IMR-90 (cell line): ENCODE measurements around the gene ALDH3A2. TPM values are rescaled to one million over a fixed set of nuclear protein-coding genes. Genes with fewer than 3 reads are reported as not detected.

Source experiments
- ATAC-seq: fragments of 200-7000 bp; cut with Tn5 transposase; 2 replicates; pipeline ENCODE4 v1.9.1; 2020; ENCODE audit warnings: low read depth, mild to moderate bottlenecking, moderate library complexity
- BruUV-seq: library from RNA; stranded (reverse); fragments of 400-500 nt; replicated peaks from 2 replicates; lab custom pipeline; 2021; lab: Mats Ljungman, UMichigan
- CTCF ChIA-PET: fragments of 300-600 bp; formaldehyde crosslinking; extraction: SDS; loops from one replicate; lab custom pipeline; 2021; ENCODE audit warnings: antibody characterized with exemption; lab: Yijun Ruan, JAX
- POLR2A ChIA-PET: fragments of 300-600 bp; sonication (Branson Sonifier 250); formaldehyde crosslinking; loops from one replicate; lab custom pipeline; 2022; ENCODE audit warnings: antibody characterized with exemption; ENCODE audit not compliant: unreplicated experiment; lab: Charles Lee
- DNase-seq: peaks from one replicate; pipeline ENCODE4 v3.0.0; 2013
- H2AFZ ChIP-seq: replicated peaks from 2 replicates; pipeline ENCODE3; 2013; ENCODE audit warnings: low read length, mild to moderate bottlenecking; ENCODE audit not compliant: poor library complexity
- H2AK5ac ChIP-seq: 2 replicates; pipeline ENCODE4 v1.6.1; 2013; ENCODE audit warnings: low read depth, low read length, inconsistent platforms
- H2AK9ac ChIP-seq: replicated peaks from 2 replicates; pipeline ENCODE3; 2013; ENCODE audit warnings: mild to moderate bottlenecking, low read depth, low read length, moderate library complexity; ENCODE audit not compliant: poor library complexity
- H2BK120ac ChIP-seq: 2 replicates; pipeline ENCODE4 v1.6.1; 2013; ENCODE audit warnings: low read depth, low read length, inconsistent platforms
- H2BK15ac ChIP-seq: 3 replicates; pipeline ENCODE4 v1.6.1; 2013; ENCODE audit warnings: low read depth, low read length, inconsistent platforms
- H2BK20ac ChIP-seq: 2 replicates; pipeline ENCODE4 v1.6.1; 2013; ENCODE audit warnings: low read depth, mild to moderate bottlenecking, inconsistent platforms, low read length, moderate library complexity
- H2BK5ac ChIP-seq: 2 replicates; pipeline ENCODE4 v1.6.1; 2013; ENCODE audit warnings: mild to moderate bottlenecking, low read depth, low read length, inconsistent platforms; ENCODE audit not compliant: poor library complexity, severe bottlenecking
- H3K14ac ChIP-seq: replicated peaks from 2 replicates; pipeline ENCODE4 v1.6.1; 2013; ENCODE audit warnings: low read depth, low read length, inconsistent platforms
- H3K18ac ChIP-seq: 2 replicates; pipeline ENCODE4 v1.6.1; 2013; ENCODE audit warnings: low read depth, low read length, control low read depth
- H3K23ac ChIP-seq: 2 replicates; pipeline ENCODE4 v1.6.1; 2013; ENCODE audit warnings: low read depth, low read length, inconsistent platforms
- H3K27ac ChIP-seq: 2 replicates; pipeline ENCODE4 v1.5.1; 2013; ENCODE audit warnings: mild to moderate bottlenecking, control low read depth, low read length; ENCODE audit not compliant: insufficient read depth
- H3K27me3 ChIP-seq: 2 replicates; pipeline ENCODE4 v1.6.1; 2013; ENCODE audit warnings: low read length; ENCODE audit not compliant: control insufficient read depth, insufficient read depth
- H3K36me3 ChIP-seq: 2 replicates; pipeline ENCODE4 v1.6.1; 2013; ENCODE audit warnings: low read length, mixed read lengths; ENCODE audit not compliant: control insufficient read depth, insufficient read depth
- H3K4ac ChIP-seq: 2 replicates; pipeline ENCODE4 v1.6.1; 2013; ENCODE audit warnings: low read depth, low read length, inconsistent platforms
- H3K4me1 ChIP-seq: 2 replicates; pipeline ENCODE4 v1.6.1; 2013; ENCODE audit warnings: low read length, mixed read lengths; ENCODE audit not compliant: control insufficient read depth, insufficient read depth
- H3K4me2 ChIP-seq: 2 replicates; pipeline ENCODE4 v1.6.1; 2013; ENCODE audit warnings: low read depth, mild to moderate bottlenecking, control low read depth, low read length, moderate library complexity
- H3K4me3 ChIP-seq: 2 replicates; pipeline ENCODE4 v1.5.1; 2013; ENCODE audit warnings: low read depth, mild to moderate bottlenecking, control low read depth, low read length, moderate library complexity; ENCODE audit not compliant: insufficient read depth
- H3K56ac ChIP-seq: 2 replicates; pipeline ENCODE4 v1.6.1; 2013; ENCODE audit warnings: low read length, inconsistent platforms; ENCODE audit not compliant: insufficient read depth; ENCODE audit errors: extremely low read depth
- H3K79me1 ChIP-seq, 2 experiments: 2 replicates each; pipeline ENCODE4 v1.6.1; 2013; ENCODE audit warnings: low read length in 2 of 2, inconsistent platforms in 1 of 2, low read depth in 1 of 2
- H3K9ac ChIP-seq: 2 replicates; pipeline ENCODE4 v1.6.1; 2013; ENCODE audit warnings: low read depth, low read length, control low read depth
- H3K9me1 ChIP-seq: 2 replicates; pipeline ENCODE4 v1.6.1; 2013; ENCODE audit warnings: low read length, inconsistent platforms; ENCODE audit not compliant: insufficient read depth
- H3K9me3 ChIP-seq: 2 replicates; pipeline ENCODE4 v1.6.1; 2013; ENCODE audit warnings: low read length; ENCODE audit not compliant: control insufficient read depth, insufficient read depth
- H4K20me1 ChIP-seq: 2 replicates; pipeline ENCODE4 v1.6.1; 2013; ENCODE audit warnings: low read length, inconsistent platforms; ENCODE audit not compliant: insufficient read depth
- H4K5ac ChIP-seq: 2 replicates; pipeline ENCODE4 v1.6.1; 2013; ENCODE audit warnings: mild to moderate bottlenecking, low read depth, low read length, control low read depth
- H4K8ac ChIP-seq, 2 experiments: 2 replicates each; pipeline ENCODE4 v1.6.1; 2013; ENCODE audit warnings: low read depth in 2 of 2, low read length in 2 of 2, control low read depth in 1 of 2, inconsistent platforms in 1 of 2
- H4K91ac ChIP-seq: 2 replicates; pipeline ENCODE4 v1.6.1; 2013; ENCODE audit warnings: low read depth, low read length, inconsistent platforms; ENCODE audit not compliant: insufficient read depth
- BHLHE40 ChIP-seq: fragments of 150-350 bp; IDR thresholded peaks from 2 replicates; pipeline ENCODE4 v1.6.1; 2016; ENCODE audit warnings: mild to moderate bottlenecking, low read depth, low read length
- CEBPB ChIP-seq: IDR thresholded peaks from 2 replicates; pipeline ENCODE4 v1.6.1; 2012; ENCODE audit warnings: low read depth, low read length, improper control_type of control experiment
- CHD1 ChIP-seq: IDR thresholded peaks from 2 replicates; pipeline ENCODE4 v1.6.1; 2012; ENCODE audit warnings: low read depth, low read length, improper control_type of control experiment
- CTCF ChIP-seq: conservative IDR thresholded peaks from 2 replicates; pipeline ENCODE4 v1.5.1; 2012; ENCODE audit warnings: mild to moderate bottlenecking, low read depth, low read length, improper control_type of control experiment
- ELK1 ChIP-seq: fragments of 150-350 bp; IDR thresholded peaks from 2 replicates; pipeline ENCODE4 v1.6.1; 2016; ENCODE audit warnings: low read depth, mild to moderate bottlenecking, low read length, moderate library complexity, borderline replicate concordance
- FOS ChIP-seq: fragments of 150-350 bp; IDR thresholded peaks from 2 replicates; pipeline ENCODE4 v1.6.1; 2016; ENCODE audit warnings: low read depth, low read length
- MAFK ChIP-seq: IDR thresholded peaks from 2 replicates; pipeline ENCODE4 v1.6.1; 2012; ENCODE audit warnings: low read depth, low read length, improper control_type of control experiment
- MAZ ChIP-seq: IDR thresholded peaks from 2 replicates; pipeline ENCODE4 v1.6.1; 2012; ENCODE audit warnings: low read depth, mild to moderate bottlenecking, low read length, improper control_type of control experiment, moderate library complexity, borderline replicate concordance
- MXI1 ChIP-seq: IDR thresholded peaks from 2 replicates; pipeline ENCODE4 v1.6.1; 2012; ENCODE audit warnings: low read depth, mild to moderate bottlenecking, low read length, moderate library complexity, borderline replicate concordance
- NFE2L2 ChIP-seq: fragments of 150-350 bp; IDR thresholded peaks from 2 replicates; pipeline ENCODE4 v1.6.1; 2016; ENCODE audit warnings: low read depth, mild to moderate bottlenecking, low read length
- POLR2A ChIP-seq: IDR thresholded peaks from 2 replicates; pipeline ENCODE4 v1.6.1; 2012; ENCODE audit warnings: mild to moderate bottlenecking, low read depth, low read length
- RAD21 ChIP-seq: IDR thresholded peaks from 2 replicates; pipeline ENCODE4 v1.6.1; 2012; ENCODE audit warnings: low read length, improper control_type of control experiment
- RCOR1 ChIP-seq: IDR thresholded peaks from 2 replicates; pipeline ENCODE4 v1.6.1; 2012; ENCODE audit warnings: mild to moderate bottlenecking, low read length, improper control_type of control experiment; ENCODE audit not compliant: insufficient replicate concordance
- RFX5 ChIP-seq: IDR thresholded peaks from 2 replicates; pipeline ENCODE4 v1.8.0; 2012; ENCODE audit warnings: low read depth, mild to moderate bottlenecking, low read length, moderate library complexity
- SMC3 ChIP-seq: fragments of 150-350 bp; IDR thresholded peaks from 2 replicates; pipeline ENCODE4 v1.6.1; 2016; ENCODE audit warnings: low read depth, mild to moderate bottlenecking, antibody characterized with exemption, low read length, moderate library complexity
- WGBS, 2 experiments: methylation state at CpG; one replicate each; pipeline versions ENCODE4 v1.1.5 to v1.1.7; 2013; ENCODE audit warnings: missing lambda C conversion rate in 2 of 2; ENCODE audit not compliant: insufficient read length in 1 of 2; ENCODE audit errors: extremely low coverage in 2 of 2; 5-methylcytosine and 5-hydroxymethylcytosine counted together
- dilution Hi-C: fragments of 300-500 bp; cut with HindIII; formaldehyde crosslinking; loops from one replicate; pipeline ENCODE4 v1.14.3; 2018; ENCODE audit warnings: low sequenced_read_pairs; ENCODE audit not compliant: unreplicated experiment
- in situ Hi-C: fragments of 300-500 bp; cut with MboI; formaldehyde crosslinking; loops from 3 replicates; pipeline ENCODE4 v1.14.3; 2019; ENCODE audit warnings: low sequenced_read_pairs, inconsistent platforms, mixed read lengths
- intact Hi-C: fragments of 100-400 bp; cut with micrococcal nuclease; formaldehyde crosslinking; loops from 2 replicates; pipeline ENCODE4 v1.10.0; 2022
- polyA plus RNA-seq, 3 experiments: library from polyadenylated mRNA; depleted of rRNA; stranded (reverse); fragments of >200 nt; gene quantifications; 2 replicates each; pipeline ENCODE4 v1.2.3, GENCODE V29; 2012; ENCODE audit warnings: low replicate concordance in 1 of 3
- total RNA-seq: library from RNA; depleted of rRNA; stranded (reverse); fragments of >200 nt; gene quantifications from 2 replicates; pipeline ENCODE4 v1.2.3, GENCODE V29; 2012
- TF ChIP-seq, protein P1 (sequence below): fragments of 150-350 bp; IDR thresholded peaks from 2 replicates; pipeline ENCODE4 v1.6.1; 2017; ENCODE audit warnings: mild to moderate bottlenecking, antibody characterized with exemption, low read length, low read depth

ALDH3A2 gene
- total and polyA plus RNA-seq, 2 of the 4 experiments (the other 2 are of a cell fraction) = 4.0 to 7.9 TPM

DNA sequence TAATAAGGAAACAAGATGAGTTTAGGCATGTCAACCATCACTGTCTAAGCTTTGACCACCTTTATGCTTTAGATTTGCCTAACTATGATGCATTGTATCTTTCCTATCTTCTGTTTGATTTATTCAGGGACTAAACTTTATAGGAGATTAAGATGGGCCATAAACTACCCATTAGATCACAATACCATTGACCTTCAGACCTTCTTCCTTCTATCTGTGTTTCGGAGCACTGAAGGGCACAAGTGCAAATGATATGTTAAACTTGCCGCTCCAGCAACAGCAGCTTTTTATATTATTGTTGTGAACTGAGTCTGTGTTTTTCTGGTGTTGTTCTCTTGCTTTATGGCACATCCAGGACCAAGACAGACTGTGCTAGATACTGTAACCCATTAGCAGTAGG, 16.6 kb upstream of the ALDH3A2 start:
- Histone ChIP-seq H2BK5ac (no peak overlapping the region), H2AK5ac (no peak overlapping the region), H3K4ac (no peak overlapping the region), H3K14ac (no peak overlapping the region), H4K20me1 (no peaks in the 10 kb centered on the region), H3K4me2 (no peak overlapping the region), H2BK15ac (no peak overlapping the region), H4K91ac (no peak overlapping the region), H3K9me1 (no peaks in the 10 kb centered on the region), H4K5ac (no peak overlapping the region), H3K23ac (no peak overlapping the region), H2BK20ac (no peak overlapping the region), H4K8ac (no peak overlapping the region), H2AFZ (no peak overlapping the region), H3K79me1 (no peaks in the 10 kb centered on the region), H2AK9ac (no peak overlapping the region), H2BK120ac (no peak overlapping the region), H3K27ac (no peak overlapping the region), H3K4me1 (no peaks in the 10 kb centered on the region), H3K4me3 (no peak overlapping the region), H3K9ac (no peak overlapping the region), H3K9me3 (no peaks in the 10 kb centered on the region), H3K56ac (no peak overlapping the region), H3K27me3 (peaks cover 7% of the 10 kb centered on the region), H3K36me3 (no peaks in the 10 kb centered on the region), H3K18ac (no peak overlapping the region)
- WGBS, 2 experiments = no CpG with 5 or more reads among the region's 2 CpGs
- BruUV-seq = no TSS peak
- DNase-seq = no peak
- TF ChIP-seq MAFK (no peak), CTCF (no peak), RFX5 (no peak), POLR2A (no peak), NFE2L2 (no peak), ELK1 (no peak), CEBPB (no peak), BHLHE40 (no peak), CHD1 (no peak), MXI1 (no peak), SMC3 (no peak), MAZ (no peak), RCOR1 (no peak), RAD21 (no peak), FOS (no peak)
- TF ChIP-seq, protein P1, sequence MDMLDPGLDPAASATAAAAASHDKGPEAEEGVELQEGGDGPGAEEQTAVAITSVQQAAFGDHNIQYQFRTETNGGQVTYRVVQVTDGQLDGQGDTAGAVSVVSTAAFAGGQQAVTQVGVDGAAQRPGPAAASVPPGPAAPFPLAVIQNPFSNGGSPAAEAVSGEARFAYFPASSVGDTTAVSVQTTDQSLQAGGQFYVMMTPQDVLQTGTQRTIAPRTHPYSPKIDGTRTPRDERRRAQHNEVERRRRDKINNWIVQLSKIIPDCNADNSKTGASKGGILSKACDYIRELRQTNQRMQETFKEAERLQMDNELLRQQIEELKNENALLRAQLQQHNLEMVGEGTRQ = no peak
- ChIA-PET CTCF (no interaction called here), POLR2A (no interaction called here)
- in situ Hi-C loops = no loop called here
- dilution Hi-C loops = no loop called here
- no peak for ATAC-seq
- intact Hi-C loops = no loop called here
